ENCODE measurements around the gene PARD3.

DNA sequence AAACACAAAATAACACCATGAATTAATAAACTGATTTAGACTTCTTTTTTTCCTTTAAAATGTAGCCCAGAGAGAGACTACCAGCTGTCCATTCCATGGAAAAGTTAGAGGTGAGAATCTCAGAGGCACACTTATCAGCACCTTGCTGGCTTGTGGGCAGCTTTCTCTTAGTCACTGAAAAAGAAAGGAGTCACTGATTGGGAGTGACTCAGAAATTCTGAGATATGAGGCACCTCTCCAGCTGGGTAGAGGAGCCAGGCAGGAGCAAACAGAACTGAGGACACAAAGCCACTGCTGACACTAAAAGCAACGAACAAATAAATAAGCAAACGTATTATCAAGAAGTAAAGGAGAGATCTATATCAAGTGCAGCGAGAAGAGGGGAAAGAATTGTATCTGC is 310.6 kb downstream of the PARD3 start:
- no peak for TF ChIP-seq POLR2AphosphoS5 (IDR thresholded peaks at IDR 0.05; ENCODE audit: low read depth, low read length)
- no peak for TF ChIP-seq TAF1 (IDR thresholded peaks at IDR 0.05; ENCODE audit: borderline replicate concordance, insufficient read depth, low read length)
- TF ChIP-seq, protein P1, sequence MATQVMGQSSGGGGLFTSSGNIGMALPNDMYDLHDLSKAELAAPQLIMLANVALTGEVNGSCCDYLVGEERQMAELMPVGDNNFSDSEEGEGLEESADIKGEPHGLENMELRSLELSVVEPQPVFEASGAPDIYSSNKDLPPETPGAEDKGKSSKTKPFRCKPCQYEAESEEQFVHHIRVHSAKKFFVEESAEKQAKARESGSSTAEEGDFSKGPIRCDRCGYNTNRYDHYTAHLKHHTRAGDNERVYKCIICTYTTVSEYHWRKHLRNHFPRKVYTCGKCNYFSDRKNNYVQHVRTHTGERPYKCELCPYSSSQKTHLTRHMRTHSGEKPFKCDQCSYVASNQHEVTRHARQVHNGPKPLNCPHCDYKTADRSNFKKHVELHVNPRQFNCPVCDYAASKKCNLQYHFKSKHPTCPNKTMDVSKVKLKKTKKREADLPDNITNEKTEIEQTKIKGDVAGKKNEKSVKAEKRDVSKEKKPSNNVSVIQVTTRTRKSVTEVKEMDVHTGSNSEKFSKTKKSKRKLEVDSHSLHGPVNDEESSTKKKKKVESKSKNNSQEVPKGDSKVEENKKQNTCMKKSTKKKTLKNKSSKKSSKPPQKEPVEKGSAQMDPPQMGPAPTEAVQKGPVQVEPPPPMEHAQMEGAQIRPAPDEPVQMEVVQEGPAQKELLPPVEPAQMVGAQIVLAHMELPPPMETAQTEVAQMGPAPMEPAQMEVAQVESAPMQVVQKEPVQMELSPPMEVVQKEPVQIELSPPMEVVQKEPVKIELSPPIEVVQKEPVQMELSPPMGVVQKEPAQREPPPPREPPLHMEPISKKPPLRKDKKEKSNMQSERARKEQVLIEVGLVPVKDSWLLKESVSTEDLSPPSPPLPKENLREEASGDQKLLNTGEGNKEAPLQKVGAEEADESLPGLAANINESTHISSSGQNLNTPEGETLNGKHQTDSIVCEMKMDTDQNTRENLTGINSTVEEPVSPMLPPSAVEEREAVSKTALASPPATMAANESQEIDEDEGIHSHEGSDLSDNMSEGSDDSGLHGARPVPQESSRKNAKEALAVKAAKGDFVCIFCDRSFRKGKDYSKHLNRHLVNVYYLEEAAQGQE (IDR thresholded peaks at IDR 0.05; ENCODE audit: insufficient read depth in 1 of 2, low read depth in 2 of 2, low read length in 2 of 2) = no peak
- no peak for TF ChIP-seq SIN3A (IDR thresholded peaks at IDR 0.05; ENCODE audit: borderline replicate concordance, insufficient read depth, low read length)
